Stimulated activated CD4-positive, alpha-beta T cell treated with anti-CD3 and anti-CD28 coated beads, Interleukin-2, amount 100 ng/mL, for 24 hours (primary cell): Measurements from ENCODE around the gene SGMS1.
"Not testable (repeated sequence)": the region's sequence is repeated elsewhere in the genome, so short reads cannot be mapped to it uniquely, and the experiment has no call there.

Experiments
- DNase-seq, 2 donors: peaks; one replicate each; pipeline ENCODE4 v3.0.0-alpha.2; 2020

Gene SGMS1

DNA sequence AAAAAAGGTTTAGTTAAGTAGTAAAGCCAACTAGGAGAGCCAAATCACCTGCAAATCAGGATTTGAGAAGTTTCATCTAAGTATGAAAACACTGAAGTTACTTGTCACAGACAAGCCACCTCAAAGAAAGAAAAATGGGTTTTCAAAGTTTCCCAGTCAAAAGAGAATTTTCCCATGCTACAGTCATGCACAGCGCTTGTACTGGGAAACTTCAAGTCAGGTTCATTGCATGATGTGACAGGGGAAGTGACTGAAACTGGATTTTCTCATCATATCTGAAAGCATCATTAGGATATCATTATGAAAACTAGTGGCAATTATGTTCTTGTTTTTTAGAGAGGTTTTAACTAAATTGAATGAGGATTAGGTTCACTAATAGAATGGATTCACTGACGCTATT lies 167.0 kb downstream of the SGMS1 start:
- DNase-seq = no peak

DNA sequence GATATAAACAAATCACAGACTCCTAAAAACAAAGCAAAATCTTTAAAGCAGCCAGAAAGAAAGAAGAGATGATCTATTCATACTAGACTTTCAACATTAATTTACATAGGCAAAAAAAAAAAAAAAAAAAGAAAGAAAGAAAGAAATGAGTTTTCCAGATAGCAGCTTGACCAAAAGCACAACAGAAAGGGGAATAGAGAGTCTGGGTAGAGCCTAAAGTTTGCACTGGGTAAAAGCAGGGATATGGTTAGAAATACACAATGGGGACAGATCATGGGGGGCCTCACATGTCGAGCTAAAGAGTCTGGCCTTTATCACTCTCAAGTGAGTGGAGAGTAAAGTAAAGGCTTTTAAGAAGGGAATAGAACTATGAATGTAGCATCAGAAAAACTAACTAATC lies 169.8 kb downstream of the SGMS1 start:
- no peak for DNase-seq

DNA sequence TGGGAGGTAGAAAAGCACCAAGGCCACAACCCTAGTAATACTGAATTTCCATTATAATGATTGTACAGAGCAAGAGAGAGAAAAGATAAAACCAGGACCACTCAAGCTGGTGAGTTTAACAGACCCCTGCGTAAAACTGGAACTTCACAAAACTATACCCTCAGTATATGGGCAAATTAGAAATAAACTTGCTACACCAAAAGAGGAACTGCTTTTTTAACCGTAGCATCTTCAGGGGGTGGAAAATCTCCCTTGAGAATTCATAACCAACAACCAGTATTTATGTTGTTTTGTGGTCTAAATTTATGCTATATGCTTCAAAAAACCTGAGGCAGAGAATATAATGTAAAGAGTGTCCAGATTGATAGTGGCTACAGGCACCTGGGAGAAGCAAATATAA lies 171.2 kb downstream of the SGMS1 start:
- no peak for DNase-seq

DNA sequence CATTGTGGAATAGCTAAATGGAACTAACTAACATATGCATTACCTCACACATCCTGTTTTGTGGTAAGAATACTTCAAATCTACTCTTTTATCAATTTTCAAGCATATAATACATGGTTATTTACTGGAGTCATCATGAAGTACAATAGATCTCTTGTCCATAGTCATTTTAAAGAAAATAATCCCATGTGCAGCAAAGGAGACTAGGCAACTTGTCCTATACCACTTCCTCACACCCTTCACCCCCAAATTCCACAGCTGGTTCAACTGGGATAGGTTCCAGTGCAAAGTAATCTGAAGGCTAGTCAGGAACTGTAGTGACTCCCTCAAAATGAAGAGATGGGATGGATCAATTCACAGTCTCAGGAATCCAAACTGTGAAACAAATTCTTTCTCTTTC lies 176.1 kb downstream of the SGMS1 start:
- no peak for DNase-seq

DNA sequence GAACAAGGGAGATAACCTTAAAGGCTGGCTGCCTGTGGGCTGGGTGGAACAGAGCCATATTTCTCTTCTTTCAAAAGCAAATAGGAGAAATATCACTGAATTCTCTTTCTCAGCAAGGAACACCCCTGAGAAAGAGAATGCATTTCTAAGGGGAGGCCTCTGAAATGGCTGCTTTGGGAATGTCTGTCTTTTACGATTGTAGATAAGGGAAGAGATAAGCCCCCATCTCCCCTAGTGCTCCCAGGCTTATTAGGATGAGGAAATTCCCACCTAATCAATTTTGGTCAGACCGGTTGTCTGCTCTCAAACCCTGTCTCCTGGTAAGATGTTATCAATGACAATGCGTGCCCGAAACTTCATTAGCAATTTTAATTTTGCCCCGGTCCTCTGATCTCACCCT lies 178.0 kb downstream of the SGMS1 start:
- DNase-seq = not testable (repeated sequence)

DNA sequence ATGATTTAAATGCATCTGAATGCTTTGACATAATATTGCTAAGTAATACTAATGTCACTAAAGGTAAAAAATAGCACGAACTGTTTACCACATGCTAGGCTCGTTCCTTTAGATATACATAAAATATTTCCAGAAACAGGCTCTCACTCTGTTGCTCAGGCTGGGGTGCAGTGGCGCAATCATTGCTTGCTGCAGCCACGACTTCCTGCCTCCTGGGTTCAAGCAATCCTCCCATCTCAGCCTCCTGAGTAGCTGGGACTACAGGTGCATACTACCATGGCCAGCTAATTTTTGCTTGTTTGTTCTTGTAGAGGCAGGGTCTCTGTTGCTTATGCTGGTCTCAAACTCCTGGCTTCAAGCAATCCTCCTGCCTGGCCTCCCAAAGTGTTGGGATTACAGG lies 183.3 kb downstream of the SGMS1 start:
- DNase-seq = no peak

DNA sequence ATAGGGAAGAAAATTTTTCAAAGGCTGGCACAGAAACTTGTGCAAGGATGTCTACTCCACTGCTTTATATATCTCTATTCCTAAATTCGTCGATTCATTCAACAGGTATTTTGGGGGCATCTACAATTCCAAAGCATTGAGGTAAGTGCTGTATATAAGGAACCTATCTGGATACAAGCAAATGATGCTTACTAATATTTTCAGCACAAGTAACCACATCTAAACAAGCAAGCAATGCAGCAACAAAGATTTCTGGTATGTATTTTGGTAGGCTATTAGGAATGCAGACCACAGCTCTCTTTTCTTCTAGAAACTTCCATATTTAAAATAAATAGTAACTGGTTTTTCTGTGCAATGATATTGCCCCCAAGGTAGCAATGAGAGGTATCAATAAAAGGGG lies 183.9 kb downstream of the SGMS1 start:
- no peak for DNase-seq

DNA sequence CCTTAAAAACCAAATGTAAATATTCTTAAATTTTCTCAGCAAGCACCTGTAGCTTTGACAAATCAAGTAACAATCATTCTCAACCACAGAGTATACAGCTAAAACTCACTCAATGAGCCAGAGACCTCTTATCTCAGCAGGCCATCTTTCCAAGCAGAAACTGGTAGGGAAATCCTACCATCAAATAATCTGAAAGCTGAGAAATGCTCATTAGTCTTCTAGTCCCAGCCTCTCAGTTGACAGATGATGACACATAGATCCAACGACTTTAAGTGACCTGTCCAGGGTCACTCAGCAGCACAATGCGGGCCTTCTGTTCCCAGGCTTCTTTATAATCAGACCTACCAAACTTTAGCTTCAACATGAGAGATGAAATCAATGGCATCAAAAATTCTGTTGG lies 184.6 kb downstream of the SGMS1 start:
- DNase-seq = no peak

DNA sequence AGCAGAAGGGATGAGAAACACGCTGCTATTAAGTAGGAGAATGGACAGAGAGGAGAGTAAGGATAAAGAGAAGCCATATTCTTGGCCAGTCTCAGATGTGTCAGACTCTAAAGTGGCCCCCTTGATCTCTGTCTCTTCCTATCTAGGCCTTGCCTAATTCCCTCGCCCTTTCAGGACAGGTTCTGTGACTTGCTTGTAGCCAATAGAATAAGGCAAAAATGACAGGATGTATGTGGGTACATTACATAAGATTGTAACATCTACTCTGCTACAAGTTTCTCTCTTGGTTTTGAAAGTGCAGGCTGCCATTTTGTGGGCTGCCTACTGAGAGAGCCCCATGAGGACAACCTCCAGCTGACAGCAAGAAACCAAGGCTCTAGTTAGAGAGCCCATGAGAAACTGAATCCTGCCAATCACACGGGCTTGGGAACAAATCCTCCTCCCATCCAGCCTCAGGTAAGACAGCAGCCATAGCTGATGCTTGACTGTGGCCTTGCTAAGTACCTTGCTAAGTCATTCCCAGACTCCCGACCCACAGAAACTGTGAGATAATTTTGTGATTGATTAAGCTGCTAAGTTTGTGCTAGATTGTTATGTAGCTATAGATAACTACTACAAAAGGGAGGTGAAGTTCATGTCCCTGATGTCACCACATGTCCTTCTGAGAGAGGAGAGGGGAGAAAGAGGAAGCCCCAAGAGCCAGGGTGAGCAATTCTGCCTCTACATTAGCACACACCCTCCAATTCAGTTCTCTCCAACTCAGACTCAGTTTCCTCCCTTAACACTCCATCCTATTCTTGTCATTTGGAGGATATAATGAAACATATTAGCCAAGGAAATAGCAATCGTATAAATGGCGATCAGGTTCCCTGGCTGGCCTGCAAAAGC lies 185.5 kb downstream of the SGMS1 start:
- no peak for DNase-seq

DNA sequence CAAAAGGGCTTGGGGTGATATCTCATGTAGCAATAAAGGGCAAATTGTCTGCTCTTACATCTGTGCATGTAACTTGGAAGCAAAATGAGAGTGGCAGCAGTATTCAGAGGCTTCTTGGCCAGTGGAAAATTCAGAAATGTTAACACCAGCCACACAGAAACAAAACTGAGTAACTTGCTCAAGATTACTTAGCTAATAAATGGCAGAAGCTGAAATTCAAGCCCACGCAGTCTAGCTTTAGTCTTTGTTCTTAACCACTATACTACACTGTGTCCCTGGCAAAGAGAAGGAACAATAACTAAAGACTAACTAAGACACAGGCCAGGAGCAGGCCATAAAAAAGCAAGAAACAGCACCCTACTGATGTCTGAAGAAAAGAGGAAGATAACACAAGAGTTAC lies 186.5 kb downstream of the SGMS1 start:
- no peak for DNase-seq

DNA sequence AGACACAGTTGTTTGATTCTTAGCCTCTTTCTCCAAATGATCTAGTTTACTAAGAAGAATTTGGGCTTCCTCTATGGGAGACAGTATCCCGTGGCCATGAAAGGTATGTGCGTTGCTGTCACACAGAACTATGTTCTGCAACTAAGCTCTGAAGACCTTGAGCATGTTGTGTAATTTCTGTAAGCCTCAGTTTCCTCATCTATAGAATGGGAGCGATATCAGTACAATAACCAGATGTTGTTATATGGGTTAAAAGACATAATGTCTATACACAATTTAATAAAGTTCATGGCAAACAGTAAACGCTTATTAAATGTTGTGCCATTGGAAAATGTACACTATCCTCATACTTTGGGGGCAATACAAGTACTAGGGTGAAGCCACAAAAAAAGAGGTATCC lies 187.0 kb downstream of the SGMS1 start:
- no peak for DNase-seq

DNA sequence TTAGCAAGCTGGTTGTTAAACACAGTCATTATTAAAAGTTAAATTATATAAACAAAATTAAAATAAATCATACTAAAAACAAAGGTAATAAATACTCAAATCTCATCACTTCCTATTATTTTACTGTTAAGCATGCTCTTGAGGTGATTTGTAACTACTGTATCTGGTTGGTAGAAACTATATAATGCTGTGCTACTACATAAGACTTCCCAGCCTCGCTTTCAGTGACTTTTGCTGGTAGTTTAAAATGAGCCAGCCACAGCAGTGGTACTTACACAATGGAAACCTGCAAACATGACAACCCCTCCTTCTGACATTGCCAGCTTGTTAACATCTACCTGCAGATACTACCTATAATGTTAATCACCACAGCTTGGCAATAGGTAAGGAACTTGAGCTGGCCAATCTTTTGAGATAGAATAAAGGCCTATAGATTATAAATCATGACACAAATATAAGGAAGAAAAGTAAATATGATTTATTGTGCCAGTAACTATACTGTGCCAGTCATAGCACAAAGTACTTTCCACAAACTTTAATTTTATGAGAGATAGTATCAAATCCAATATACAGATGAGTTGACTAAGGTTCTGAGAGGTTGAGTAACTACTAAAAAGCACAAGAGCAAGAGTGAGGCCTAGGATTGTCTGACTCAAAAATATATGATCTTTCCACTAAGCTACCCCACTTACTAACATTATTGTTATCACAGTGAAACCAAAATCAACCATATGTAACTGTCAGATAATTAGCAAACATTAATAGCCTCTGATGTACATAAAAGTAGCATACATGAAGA lies 191.3 kb downstream of the SGMS1 start:
- DNase-seq = no peak

DNA sequence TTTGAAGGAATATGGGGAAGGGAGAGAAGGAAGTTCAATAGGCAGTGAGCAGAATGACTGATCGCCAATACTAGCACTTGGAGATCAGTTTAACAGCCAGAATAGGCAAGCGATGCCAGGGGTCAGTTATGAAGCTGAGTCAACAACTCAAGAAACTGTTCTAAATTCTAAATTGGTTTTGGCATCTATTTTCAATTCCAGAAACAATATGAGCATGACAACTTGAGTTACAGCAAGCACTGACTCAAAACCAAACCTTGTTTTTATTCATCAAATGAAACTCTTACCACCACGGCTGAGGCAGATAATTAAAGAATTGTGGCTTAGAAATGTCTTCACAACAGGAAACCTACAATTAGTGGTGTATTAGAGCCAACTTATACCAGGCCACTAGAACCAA lies 192.0 kb downstream of the SGMS1 start:
- peak; percentile 8 to 23 for DNase-seq

DNA sequence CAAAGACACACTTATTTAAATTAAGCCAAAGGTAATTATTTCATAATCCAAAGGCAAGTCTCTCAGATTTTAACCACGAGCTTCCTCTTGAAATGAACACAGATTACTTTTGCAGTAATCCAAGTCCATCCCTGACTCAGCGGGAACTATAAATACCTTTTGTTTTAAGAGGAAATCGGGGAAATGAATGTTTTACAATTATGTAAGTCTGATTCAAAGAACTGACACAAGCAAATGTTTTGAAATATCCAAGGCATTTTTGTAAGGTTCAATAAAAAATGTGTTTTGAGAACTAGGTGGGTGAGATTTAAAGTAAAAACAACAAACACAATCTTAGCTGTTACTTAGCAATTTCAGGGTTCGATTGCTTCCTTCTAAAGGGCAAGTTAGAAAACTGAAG lies 192.6 kb downstream of the SGMS1 start:
- DNase-seq = no peak

DNA sequence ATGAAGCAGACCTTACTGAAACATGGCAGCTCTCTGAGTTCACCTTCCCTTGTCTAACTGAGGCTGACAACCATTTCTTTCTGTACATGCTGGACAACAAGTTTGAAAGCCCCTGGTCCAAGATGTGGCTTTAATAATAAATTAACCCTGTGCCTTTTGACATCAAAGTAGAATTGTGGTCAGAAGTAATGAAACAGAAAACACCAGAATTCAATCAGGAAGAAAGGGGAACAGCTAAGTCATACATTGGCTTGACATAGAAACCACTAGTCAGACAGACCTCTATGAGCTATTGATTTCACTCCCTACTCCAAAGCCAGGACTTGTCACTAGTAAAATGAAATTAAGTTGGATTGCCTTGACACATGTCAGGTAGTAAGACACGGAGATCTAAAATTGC lies 197.3 kb downstream of the SGMS1 start:
- DNase-seq = no peak

DNA sequence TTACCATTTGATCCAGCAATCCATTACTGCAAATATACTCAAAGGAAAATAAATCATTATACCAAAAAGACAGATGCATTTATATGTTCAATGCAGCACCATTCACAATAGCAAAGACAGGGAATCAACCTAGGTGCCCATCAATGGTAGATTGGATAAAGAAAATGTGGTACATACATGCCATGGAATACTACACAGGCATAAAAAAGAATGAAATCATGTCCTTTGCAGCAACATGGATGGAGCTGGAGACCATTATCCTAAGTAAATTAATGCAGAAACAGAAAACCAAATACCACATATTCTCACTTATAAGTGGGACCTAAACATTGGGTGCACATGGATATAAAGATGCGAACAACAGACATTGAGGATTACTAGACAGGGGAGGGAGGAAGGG lies 198.5 kb downstream of the SGMS1 start:
- DNase-seq = not testable (repeated sequence)

DNA sequence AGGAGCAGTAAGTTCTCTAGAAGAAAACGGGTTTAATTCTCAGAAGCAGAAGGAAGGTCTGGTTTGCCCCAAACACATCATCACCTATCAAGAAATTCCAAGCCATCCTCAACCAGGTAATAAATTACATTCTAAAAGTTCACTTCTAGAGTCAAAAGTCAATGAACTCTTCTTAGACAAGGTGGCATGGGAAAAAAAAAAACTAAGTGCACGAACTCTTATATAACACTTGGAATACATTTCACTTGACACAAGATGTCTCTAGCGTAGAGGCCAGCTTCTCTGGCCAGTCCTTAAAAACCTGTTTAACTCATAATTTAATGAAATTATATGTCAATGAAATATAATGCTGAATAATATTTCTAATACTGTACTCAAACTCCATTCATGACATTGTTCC lies 200.3 kb downstream of the SGMS1 start:
- no peak for DNase-seq

DNA sequence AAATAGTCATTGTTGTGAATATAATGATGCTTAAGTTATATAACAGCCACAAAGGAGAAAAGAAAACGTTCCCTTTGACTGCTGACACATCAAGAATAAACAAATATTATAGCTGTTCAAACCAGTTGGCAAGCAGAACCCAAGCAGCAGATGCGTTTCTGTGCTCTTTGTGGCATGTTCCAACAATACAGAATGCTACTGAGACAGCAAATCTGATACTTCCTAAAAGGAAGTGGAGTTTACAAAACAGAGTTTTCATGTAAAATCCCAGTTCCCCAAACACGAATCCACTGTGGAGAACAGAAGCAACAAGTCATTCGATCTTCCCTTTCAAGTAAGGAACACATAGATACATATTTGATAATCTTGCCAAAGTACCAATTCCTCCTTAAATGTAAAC lies 201.5 kb downstream of the SGMS1 start:
- no peak for DNase-seq

DNA sequence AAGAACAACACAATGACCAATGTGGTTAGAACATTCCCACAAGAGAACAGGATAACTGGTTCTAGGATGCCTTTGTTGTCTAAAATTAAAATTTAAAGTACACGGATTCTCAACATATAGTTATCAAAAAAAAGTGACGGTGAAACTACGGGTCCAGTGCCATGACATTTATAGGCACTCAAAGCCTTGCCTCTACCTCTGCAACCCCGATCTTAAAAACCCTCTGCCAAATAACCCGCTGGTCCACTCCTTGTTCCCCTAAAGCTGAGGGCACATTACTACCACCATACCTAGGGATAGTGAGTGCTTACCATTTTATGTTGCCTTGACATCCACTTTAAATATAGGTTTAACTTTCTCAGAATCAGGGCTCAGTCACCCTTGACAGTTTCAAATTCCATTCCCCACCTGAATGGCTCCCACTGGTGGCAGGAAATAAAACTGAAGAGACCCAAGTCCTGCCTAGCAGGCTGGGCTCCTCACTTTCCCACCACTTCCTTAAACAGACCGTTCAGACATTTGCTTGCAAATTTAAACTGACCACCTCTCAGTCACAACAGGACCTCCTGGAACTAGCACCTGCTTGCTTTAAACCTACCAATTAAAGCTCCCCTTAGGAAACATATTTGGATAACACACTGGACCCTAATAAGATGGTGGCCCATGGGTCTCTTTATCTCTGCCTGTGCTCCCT lies 202.6 kb downstream of the SGMS1 start:
- peak in 1 of 2 donors; percentile 29 for DNase-seq

DNA sequence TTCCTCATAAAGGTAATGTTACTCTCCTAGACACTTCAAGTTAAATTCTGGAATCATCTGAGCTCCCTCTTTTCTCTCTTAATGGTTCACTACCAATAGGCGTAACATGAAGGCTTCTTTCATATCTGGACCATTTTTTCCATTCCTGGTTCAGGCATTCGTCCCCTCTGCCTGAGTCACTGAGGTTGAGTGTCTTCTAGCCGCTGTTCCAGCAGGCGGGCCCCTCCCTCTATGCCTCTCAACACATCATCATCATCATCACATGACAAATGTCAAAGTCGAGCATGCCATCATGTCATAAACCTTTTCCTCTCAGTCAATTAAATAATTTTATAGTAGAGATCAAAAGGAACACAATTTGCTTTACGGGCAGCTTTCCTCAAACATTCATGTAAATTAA lies 203.6 kb downstream of the SGMS1 start:
- DNase-seq = no peak

DNA sequence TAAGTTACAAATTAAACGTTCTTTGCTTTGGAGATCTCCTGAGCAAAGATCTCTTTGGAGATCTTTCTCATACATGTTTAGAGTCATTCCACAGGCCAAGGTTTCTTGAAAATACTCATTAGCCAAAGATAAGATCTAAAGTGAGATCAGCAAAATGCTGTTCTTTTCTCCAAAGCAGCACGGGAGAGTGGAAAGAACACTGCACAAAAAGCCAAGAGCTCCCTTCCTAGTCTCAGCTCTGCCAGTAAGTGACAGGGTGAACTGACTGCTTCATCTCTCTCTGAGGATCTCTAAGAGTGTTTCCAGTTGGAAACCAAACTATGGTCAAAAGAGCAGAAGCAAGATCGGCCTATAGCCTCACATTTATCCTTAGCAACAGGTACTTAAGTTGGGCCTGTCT lies 204.0 kb downstream of the SGMS1 start:
- no peak for DNase-seq

DNA sequence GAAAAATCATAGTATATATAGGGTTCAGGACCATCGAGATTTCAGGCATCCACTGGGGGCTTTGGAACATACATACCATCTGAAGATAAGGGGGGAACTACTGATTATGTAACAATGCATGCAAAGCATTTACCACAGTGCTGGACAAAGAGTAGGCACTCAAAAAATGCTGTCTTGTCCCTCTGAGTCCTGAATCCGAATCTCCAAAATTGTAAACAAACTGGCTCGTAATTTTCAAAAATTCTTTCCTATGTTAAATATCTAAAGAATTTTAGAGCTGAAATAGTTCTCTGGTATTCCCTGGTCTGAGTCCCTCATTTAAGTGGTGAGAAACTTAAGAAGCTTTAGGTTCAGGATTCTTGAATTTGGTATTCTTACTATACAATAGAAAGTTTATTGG lies 204.7 kb downstream of the SGMS1 start:
- no peak for DNase-seq
